ENCODE measurements around the gene CCDC192.
"Not testable (repeated sequence)": the region's sequence is repeated elsewhere in the genome, so short reads cannot be mapped to it uniquely, and the experiment has no call there.

The CCDC192 gene

DNA sequence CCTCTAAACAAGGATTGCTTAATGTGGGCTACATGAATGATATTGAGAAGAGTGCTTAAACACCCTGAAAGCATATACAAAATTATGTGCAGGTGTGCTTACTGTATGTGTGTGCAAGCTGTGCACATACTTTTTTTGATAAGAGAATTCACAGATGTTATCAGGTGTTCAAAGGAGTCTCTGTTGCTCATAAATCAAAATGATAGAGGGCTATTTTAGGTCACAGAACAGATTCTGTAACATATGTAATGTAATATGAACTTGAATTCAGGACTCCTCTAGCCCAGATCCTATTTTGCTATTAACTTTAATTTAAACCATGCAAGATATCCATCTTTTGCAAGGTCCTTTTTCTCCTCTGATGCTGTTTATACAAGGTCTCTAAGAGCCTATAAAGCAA, 38.2 kb downstream of the CCDC192 start:
- no peak for TF ChIP-seq CTCF (IDR thresholded peaks at IDR 0.05; ENCODE audit: control insufficient read depth, insufficient read depth, low read depth, low read length, missing control alignments)
- H3K4me3 ChIP-seq (ENCODE audit: control insufficient read depth, low read depth, low read length), result no peak overlapping the region
- no peak for DNase-seq (ENCODE audit: low read depth)

- TF ChIP-seq CTCF (IDR thresholded peaks at IDR 0.05; ENCODE audit: control insufficient read depth, insufficient read depth, low read depth, low read length, missing control alignments), result no peak
- DNase-seq (ENCODE audit: low read depth), result no peak
- H3K4me3 ChIP-seq (ENCODE audit: control insufficient read depth, low read depth, low read length), result no peak overlapping the region
Measured at GRCh38 chr5:127744241-127744640, 41.0 kb downstream of the CCDC192 start.

DNA sequence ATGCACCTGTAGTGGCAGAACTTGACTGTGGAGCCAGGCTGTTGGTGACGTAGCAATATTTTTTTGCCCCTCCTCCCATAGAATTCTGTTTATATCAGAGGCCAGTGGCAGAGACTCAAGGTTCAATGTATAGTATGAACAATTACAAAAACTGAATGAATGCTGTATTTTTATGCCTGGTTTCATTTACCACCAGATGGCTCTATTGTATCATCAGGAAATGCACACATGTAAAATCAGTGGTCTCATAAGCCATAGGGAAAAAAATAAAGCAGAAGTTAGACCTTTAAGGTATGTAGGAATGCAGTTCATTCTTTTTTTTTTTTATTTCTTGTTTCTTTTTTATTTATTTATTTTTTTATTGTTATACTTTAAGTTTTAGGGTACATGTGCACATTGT, 43.6 kb downstream of the CCDC192 start:
- peak; percentile 55 for TF ChIP-seq CTCF (IDR thresholded peaks at IDR 0.05; ENCODE audit: control insufficient read depth, insufficient read depth, low read depth, low read length, missing control alignments)
- no peak overlapping the region for H3K4me3 ChIP-seq (ENCODE audit: control insufficient read depth, low read depth, low read length)
- DNase-seq (ENCODE audit: low read depth), result no peak

GRCh38 chr5:127752503-127753265, 49.5 kb downstream of the CCDC192 start:
- not testable (repeated sequence) for H3K4me3 ChIP-seq (ENCODE audit: control insufficient read depth, low read depth, low read length); DNase-seq (ENCODE audit: low read depth)

- no peak overlapping the region for H3K4me3 ChIP-seq (ENCODE audit: control insufficient read depth, low read depth, low read length)
- TF ChIP-seq CTCF (IDR thresholded peaks at IDR 0.05; ENCODE audit: control insufficient read depth, insufficient read depth, low read depth, low read length, missing control alignments), result no peak
- no peak for DNase-seq (ENCODE audit: low read depth)
Measured at GRCh38 chr5:127754259-127754658, 51.1 kb downstream of the CCDC192 start.

DNA sequence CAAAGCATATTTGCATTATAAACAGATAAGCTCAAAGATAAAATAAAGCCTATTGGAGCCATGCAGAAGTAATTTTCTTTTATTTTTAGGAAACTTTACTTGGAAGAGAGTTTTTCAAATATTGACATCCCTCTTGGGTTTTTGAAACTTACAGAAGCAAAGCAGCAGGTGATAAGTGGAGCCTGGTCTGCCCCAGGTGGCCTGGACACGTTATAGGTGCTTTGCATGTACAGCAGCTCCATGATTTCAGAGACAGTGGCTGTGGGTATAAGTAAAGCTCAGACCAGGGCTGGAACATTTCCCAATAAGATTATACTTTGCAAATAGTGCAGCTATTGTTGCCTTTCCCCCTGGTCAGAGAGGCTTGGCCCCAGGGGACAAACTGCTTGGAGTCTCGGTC, 51.5 kb downstream of the CCDC192 start:
- H3K4me3 ChIP-seq (ENCODE audit: control insufficient read depth, low read depth, low read length), result no peak overlapping the region
- DNase-seq (ENCODE audit: low read depth), result no peak
- TF ChIP-seq CTCF (IDR thresholded peaks at IDR 0.05; ENCODE audit: control insufficient read depth, insufficient read depth, low read depth, low read length, missing control alignments), result no peak

DNA sequence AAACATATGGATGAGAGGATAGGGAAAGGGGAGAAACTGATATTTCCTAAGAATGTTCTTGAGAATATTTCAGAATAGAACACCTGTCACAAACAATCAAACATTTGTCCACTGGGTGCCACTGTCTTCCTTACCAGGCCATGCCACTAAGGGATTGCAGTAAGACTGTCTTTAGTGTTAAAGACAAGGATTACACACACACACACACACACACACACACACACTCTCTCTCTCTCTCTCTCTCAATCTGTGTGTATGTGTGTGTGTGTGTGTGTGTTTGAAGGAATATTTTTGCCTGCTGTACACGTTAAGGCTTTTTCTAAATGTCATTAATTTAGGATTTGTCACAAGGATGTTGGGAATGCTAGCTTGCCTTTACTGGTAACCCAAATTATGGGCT, 54.4 kb downstream of the CCDC192 start:
- H3K4me3 ChIP-seq (ENCODE audit: control insufficient read depth, low read depth, low read length), result no peak overlapping the region
- peak; percentile 55 for DNase-seq (ENCODE audit: low read depth)
- TF ChIP-seq CTCF (IDR thresholded peaks at IDR 0.05; ENCODE audit: control insufficient read depth, insufficient read depth, low read depth, low read length, missing control alignments), result peak; percentile 60
